Aorta (tissue), 5 donors: Measurements from ENCODE around the gene MAP3K13. TPM values are rescaled to one million over a fixed set of nuclear protein-coding genes. Genes with fewer than 3 reads are reported as not detected.

Experiments used
- ATAC-seq: fragments of 200-7000 bp; cut with Tn5 transposase; one replicate; pipeline ENCODE4 v1.9.1; 2022; ENCODE audit warnings: moderate library complexity; ENCODE audit not compliant: low FRiP score
- DNase-seq, 2 donors: peaks; one replicate each; pipeline ENCODE4 v3.0.0-alpha.2; 2020
- H3K27ac ChIP-seq, 2 donors: one replicate each; pipeline ENCODE4 v1.5.1; 2013; ENCODE audit warnings: low read length in 2 of 2, mild to moderate bottlenecking in 2 of 2, moderate library complexity in 2 of 2, control low read depth in 1 of 2, inconsistent platforms in 1 of 2, low read depth in 1 of 2
- H3K27me3 ChIP-seq, 2 donors: one replicate each; pipeline ENCODE4 v1.6.1; 2013; ENCODE audit warnings: control low read depth in 1 of 2, low read length in 1 of 2, mild to moderate bottlenecking in 1 of 2, moderate library complexity in 1 of 2; ENCODE audit not compliant: insufficient read depth in 2 of 2, control insufficient read depth in 1 of 2
- H3K36me3 ChIP-seq, 2 donors: one replicate each; pipeline ENCODE4 v1.6.1; 2013; ENCODE audit warnings: control low read depth in 1 of 2, low read length in 1 of 2, mild to moderate bottlenecking in 1 of 2; ENCODE audit not compliant: insufficient read depth in 2 of 2, control insufficient read depth in 1 of 2
- H3K4me1 ChIP-seq, 2 donors: one replicate each; pipeline ENCODE4 v1.6.1; 2013; ENCODE audit warnings: low read length in 2 of 2, control low read depth in 1 of 2, mild to moderate bottlenecking in 1 of 2, moderate library complexity in 1 of 2; ENCODE audit not compliant: insufficient read depth in 2 of 2, control insufficient read depth in 1 of 2
- H3K4me3 ChIP-seq, 2 donors: one replicate each; pipeline ENCODE4 v1.5.1; 2013; ENCODE audit warnings: low read length in 2 of 2, control low read depth in 1 of 2, mild to moderate bottlenecking in 1 of 2
- H3K9me3 ChIP-seq: one replicate; pipeline ENCODE4 v1.6.1; 2013; ENCODE audit warnings: mild to moderate bottlenecking, low read length; ENCODE audit not compliant: control insufficient read depth
- WGBS, 2 donors: extraction: QIAGEN DNeasy Blood & Tissue Kit; methylation state at CpG; one replicate each; pipeline ENCODE4 v1.1.7; 2013; 5-methylcytosine and 5-hydroxymethylcytosine counted together
- intact Hi-C, 2 donors: fragments of 100-400 bp; cut with DNase I; formaldehyde crosslinking; loops; one replicate each; pipeline versions ENCODE4 v1.14.2 to v1.15.0; 2022
- polyA plus RNA-seq, 2 donors: library from polyadenylated mRNA; stranded (reverse); fragments of 200-250 nt; gene quantifications; one replicate each; pipeline ENCODE4 v1.2.3, GENCODE V29; 2013
- total RNA-seq, 2 donors: library from RNA; stranded (reverse); fragmentation: NEBNext Ultra II Directional; extraction: Animal tissue kit (Norgen Biotek cat#: 25700); gene quantifications; one replicate each; pipeline ENCODE4 v1.2.1, GENCODE V29; 2021
- donor health status: healthy with polysubstance abuse.
- donor health status: Bipolar disorder and iron deficiency.
- donor health status: DM: no; HTN: no; CAD: no.
- donor health status: DM: no; HTN: no; CAD: no.
- donor health status: DM: yes; HTN: yes; CAD: no.

MAP3K13 gene
- total and polyA plus RNA-seq, 4 donors = 19.8 to 38.4 (median 27.0) TPM

DNA sequence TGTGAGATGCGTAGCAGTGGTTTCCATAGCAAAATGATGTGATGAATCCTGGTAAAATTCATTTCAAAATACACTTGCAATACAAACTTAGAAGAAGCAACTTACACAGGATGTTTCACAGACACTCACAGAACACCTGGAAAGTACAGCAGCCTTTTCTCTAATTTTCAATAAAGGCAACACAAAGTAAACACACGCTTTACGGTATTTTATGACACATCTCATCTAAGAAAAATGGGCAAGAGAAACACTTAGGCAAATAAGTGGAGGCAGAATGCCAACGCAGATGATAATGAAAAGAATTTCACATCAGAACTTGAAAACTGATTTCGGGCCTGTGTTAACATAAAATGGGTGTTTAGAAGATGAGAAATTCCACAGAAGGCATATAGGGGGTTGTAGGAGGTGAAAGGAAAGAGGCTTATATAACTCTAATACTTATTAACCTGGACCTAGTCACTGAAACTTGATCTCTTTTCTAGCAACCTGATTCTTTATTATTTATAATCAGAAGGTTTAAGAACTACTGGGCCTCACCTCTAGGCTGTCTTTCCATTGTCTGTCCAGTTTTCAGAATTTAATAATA is 25.6 kb upstream of the MAP3K13 start:
- Histone ChIP-seq H3K27me3 (no peaks in the 10 kb centered on the region), H3K4me3 (no peak overlapping the region), H3K9me3 (no peaks in the 10 kb centered on the region), H3K27ac (no peak overlapping the region), H3K36me3 (no peaks in the 10 kb centered on the region), H3K4me1 (no peaks in the 10 kb centered on the region)
- ATAC-seq (no peak), DNase-seq (no peak)
- WGBS, 2 donors = 68% methylated on average over 5 of the region's 5 CpGs
- intact Hi-C loops = no loop called here

DNA sequence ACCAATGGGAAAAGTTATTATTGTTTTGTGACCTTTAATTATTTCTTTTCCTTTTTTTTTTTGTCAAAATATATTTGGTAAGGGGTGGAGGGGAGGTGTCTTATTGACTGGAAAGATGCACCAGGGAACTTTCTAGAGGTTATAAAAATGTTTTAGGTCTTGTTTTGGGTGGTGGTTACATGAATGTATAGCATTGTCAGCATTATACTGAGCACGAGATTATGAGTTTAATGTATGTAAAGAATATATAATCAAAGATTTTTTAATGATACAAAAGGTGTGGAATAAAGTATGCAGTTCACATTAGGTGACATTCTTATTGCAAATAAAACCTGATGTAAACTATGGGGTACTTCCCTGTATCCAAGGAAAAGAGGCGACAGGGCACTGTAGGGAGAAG is 23.0 kb upstream of the MAP3K13 start:
- intact Hi-C loops = no loop called here
- no peaks in the 10 kb centered on the region for H3K9me3 ChIP-seq
- no peak overlapping the region for H3K4me3 ChIP-seq
- WGBS, 2 donors = 95 to 100% methylated on average over 2 of the region's 2 CpGs
- H3K27ac ChIP-seq = no peak overlapping the region
- no peaks in the 10 kb centered on the region for H3K36me3 ChIP-seq
- no peak for ATAC-seq
- no peaks in the 10 kb centered on the region for H3K27me3 ChIP-seq
- no peak for DNase-seq
- H3K4me1 ChIP-seq = no peaks in the 10 kb centered on the region

DNA sequence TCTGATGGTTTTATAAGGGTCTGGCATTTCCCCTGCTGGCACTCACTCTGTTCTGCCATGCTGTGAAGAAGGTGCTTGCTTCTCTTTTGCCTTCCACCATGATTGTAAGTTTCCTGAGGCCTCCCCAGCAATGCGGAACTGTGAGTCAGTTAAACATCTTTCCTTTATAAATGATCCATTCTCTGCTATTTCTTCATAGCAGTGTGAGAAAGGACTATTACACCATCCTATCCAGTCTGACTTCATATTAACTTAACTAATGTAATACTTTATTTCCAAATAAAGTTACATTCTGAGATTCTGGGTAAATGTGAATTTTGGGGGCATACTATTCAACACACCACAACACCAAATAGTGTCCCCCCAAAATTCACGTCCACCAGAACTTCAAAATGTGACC is 22.2 kb upstream of the MAP3K13 start:
- WGBS, 2 donors = 93% methylated on average over 2 of the region's 2 CpGs
- ATAC-seq (no peak), DNase-seq (no peak)
- Histone ChIP-seq H3K36me3 (no peaks in the 10 kb centered on the region), H3K4me1 (no peaks in the 10 kb centered on the region), H3K4me3 (no peak overlapping the region), H3K27me3 (no peaks in the 10 kb centered on the region), H3K9me3 (no peaks in the 10 kb centered on the region), H3K27ac (no peak overlapping the region)
- intact Hi-C loops = no loop called here

DNA sequence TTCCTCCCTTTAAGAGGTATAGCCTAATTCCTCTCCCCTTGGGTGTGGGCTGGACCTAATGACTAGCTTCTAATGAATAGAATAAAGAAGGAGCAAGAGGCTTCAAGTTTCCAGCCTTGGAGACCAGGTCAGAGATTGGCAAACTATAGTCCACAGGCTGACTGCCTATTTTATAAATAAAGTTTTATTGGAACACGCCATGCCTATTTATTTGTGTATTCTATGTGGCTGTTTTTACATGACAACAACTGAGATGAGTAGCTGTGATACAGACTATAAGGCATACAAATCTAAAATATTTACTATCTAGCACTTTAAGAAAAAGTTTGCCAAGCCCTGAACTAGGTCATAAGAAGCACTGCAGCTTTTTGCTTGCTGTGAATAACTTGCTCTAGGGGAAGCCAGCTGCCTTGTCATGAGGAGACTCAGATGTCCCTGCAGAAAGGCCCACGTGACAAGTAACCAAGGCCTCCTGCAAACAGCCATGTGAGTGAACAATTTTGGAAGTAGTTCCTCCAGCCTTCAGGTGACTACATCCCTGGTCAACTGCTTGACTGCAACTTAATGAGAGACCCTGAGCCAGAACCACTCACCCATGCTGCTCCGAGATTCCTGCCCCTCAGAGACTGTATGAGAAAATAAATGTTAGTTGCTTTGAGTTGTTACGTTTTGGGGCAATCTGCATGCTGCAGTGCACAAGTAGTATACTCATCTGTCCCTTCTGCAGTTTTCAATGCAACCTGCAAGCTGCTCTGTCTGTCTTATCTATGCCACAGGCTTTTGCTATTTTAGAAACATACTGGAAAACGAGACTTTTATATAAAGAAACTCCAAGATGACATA is 21.1 kb upstream of the MAP3K13 start:
- DNase-seq (no peak), ATAC-seq (no peak)
- no peaks in the 10 kb centered on the region for H3K36me3 ChIP-seq
- 79 to 84% methylated on average over 5 of the region's 5 CpGs for WGBS, 2 donors
- H3K4me3 ChIP-seq = no peak overlapping the region
- no peaks in the 10 kb centered on the region for H3K27me3 ChIP-seq
- H3K9me3 ChIP-seq = no peaks in the 10 kb centered on the region
- intact Hi-C loops = no loop called here
- no peaks in the 10 kb centered on the region for H3K4me1 ChIP-seq
- no peak overlapping the region for H3K27ac ChIP-seq

DNA sequence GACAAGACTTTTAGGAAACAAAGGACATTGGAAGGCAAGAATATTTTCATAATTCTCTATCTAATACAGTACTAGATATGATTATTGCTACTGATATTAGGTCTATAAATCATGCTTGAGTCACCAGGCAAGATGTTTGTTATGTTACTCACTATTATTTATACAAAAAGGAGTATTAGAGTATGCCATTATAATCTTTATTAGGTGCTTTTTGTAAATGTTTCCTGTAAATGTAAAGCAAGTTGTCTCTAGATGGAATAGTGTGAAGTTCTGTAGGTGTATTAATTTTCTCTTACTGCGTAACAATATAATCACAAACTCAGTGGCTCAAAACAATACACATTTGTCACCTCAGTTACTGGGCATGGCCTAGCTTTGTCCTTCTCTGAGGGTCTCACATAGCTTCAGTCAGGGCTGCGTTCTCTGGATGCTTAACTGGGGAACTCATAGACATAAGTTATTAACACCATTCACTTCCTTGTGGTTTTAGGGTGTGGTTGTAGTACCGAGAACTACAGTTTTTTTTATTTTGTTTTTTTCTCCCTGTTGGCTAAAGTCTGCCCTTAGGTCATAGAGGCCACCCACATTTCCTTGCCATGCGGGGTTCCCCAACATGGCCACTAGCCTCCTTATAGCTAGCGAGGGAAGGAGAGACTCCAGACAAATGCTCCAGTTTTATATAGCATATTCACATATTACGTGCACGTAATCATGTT is 20.3 kb upstream of the MAP3K13 start:
- no peak for ATAC-seq
- Histone ChIP-seq H3K27ac (no peak overlapping the region), H3K27me3 (no peaks in the 10 kb centered on the region), H3K4me3 (no peak overlapping the region), H3K36me3 (no peaks in the 10 kb centered on the region), H3K4me1 (no peaks in the 10 kb centered on the region), H3K9me3 (no peaks in the 10 kb centered on the region)
- no peak for DNase-seq
- 90% methylated on average over 7 of the region's 7 CpGs for WGBS, 2 donors
- intact Hi-C loops = no loop called here

DNA sequence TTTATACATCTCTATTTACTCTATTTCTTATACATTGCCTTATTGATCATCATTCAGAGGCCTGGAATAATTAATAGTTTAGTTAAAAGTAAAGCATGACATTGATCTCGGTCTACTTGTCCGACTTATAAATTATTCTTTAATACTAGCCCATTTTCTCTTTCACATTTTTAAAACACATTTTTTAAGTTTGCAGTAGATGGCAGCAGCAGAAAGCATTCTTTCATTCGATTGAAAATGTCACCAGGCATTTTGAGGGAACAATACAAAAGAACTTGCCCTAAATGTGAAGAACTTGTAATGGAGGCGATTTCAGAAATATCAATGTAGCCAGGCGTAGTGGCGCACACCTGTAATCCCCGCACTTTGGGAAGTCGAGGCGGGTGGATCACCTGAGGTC is 15.5 kb upstream of the MAP3K13 start:
- WGBS, 2 donors = 93 to 94% methylated on average over 9 of the region's 9 CpGs
- no peak for DNase-seq
- Histone ChIP-seq H3K9me3 (no peaks in the 10 kb centered on the region), H3K27ac (no peak overlapping the region), H3K27me3 (no peaks in the 10 kb centered on the region), H3K4me3 (no peak overlapping the region), H3K36me3 (no peaks in the 10 kb centered on the region), H3K4me1 (no peaks in the 10 kb centered on the region)
- intact Hi-C loops = no loop called here
- ATAC-seq = no peak

DNA sequence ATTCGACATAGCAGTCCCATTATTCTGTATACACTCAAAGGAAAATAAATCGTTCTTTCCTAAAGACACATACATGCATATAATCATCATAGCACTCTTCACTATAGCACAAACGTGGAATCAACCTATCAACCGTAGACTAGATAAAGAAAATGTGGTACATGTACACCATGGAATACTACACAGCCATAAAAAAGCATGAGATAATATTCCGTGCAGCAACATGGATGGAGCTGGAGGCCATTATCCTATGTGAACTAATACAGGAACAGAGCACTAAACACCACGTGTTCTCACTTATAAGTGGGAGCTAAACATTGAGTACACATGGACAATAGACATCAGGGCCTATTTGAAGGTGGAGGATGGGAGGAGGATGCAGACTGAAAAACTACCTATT is 12.1 kb upstream of the MAP3K13 start:
- H3K36me3 ChIP-seq = no peaks in the 10 kb centered on the region
- 88 to 90% methylated on average over 6 of the region's 6 CpGs for WGBS, 2 donors
- no peak for ATAC-seq
- no peak overlapping the region for H3K27ac ChIP-seq
- H3K4me3 ChIP-seq = no peak overlapping the region
- no peaks in the 10 kb centered on the region for H3K9me3 ChIP-seq
- H3K27me3 ChIP-seq = no peaks in the 10 kb centered on the region
- no peak for DNase-seq
- intact Hi-C loops = no loop called here
- no peaks in the 10 kb centered on the region for H3K4me1 ChIP-seq

DNA sequence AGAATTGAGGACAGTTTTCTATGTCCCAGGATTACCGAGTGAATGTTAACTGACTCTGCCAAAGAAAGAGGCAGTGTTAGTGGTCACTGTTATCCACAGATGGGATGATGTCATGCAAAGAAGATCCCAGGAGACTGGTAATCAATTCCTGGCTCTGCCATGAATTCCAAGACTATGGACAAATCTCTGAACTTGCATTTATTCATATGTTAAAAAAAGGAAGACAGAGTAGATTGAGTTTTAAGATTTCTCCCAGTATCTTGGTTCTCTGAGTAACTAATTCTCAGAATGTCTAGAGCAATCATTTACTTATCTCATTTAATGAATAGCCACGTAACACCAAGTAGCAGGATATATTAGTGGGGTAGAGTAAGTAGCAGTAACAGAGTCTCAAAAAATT is 11.5 kb upstream of the MAP3K13 start:
- no peak for DNase-seq
- Histone ChIP-seq H3K27ac (no peak overlapping the region), H3K4me1 (no peaks in the 10 kb centered on the region), H3K27me3 (no peaks in the 10 kb centered on the region), H3K36me3 (no peaks in the 10 kb centered on the region), H3K4me3 (no peak overlapping the region), H3K9me3 (no peaks in the 10 kb centered on the region)
- 87 to 88% methylated on average over 2 of the region's 2 CpGs for WGBS, 2 donors
- intact Hi-C loops = no loop called here
- ATAC-seq = no peak

DNA sequence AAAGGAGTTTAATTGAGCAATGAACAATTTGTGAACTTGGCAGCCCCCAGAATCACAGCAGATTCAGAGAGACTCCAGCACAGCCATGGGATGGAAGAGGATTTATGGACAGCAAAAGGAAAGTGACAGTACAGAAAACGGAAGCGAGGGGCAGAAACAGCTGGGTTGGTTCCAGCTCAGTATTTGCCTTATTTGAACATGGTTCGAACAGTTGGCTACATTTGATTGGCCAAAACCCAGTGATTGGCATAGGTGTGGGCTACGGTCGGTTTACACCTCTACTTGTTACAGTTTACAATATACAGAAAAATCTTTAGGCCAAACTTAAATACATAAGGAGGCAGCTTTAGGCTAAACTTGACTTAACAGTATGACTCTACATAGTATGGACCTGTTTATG is 9.7 kb upstream of the MAP3K13 start:
- no peaks in the 10 kb centered on the region for H3K27me3 ChIP-seq
- intact Hi-C loops = no loop called here
- 91 to 95% methylated on average over 5 of the region's 5 CpGs for WGBS, 2 donors

More for the DNA sequence above, 9.7 kb upstream of the MAP3K13 start:
- no peak for ATAC-seq
- Histone ChIP-seq H3K4me1 (no peaks in the 10 kb centered on the region), H3K4me3 (no peak overlapping the region), H3K9me3 (no peaks in the 10 kb centered on the region), H3K36me3 (no peaks in the 10 kb centered on the region), H3K27ac (no peak overlapping the region)
- DNase-seq = no peak
